Liver (tissue), 9 donors: ENCODE measurements around the gene PCNX4. TPM values are rescaled to one million over a fixed set of nuclear protein-coding genes. Genes with fewer than 3 reads are reported as not detected.

Source experiments
- DNase-seq: peaks from one replicate; pipeline ENCODE4 v3.0.0-alpha.2; 2017; ENCODE audit warnings: low spot score
- H3K27ac ChIP-seq, 2 donors: one replicate each; pipeline ENCODE4 v1.7.0; 2013; ENCODE audit warnings: inconsistent platforms in 2 of 2, low read length in 2 of 2, control low read depth in 1 of 2, low read depth in 1 of 2, mild to moderate bottlenecking in 1 of 2
- H3K27me3 ChIP-seq, 4 donors: one replicate each; pipeline versions ENCODE4 v1.6.1 to v1.7.0; 2013; ENCODE audit warnings: low read length in 3 of 4, inconsistent platforms in 1 of 4, mild to moderate bottlenecking in 1 of 4, moderate library complexity in 1 of 4; ENCODE audit not compliant: control insufficient read depth in 4 of 4, insufficient read depth in 4 of 4
- H3K36me3 ChIP-seq, 4 donors: one replicate each; pipeline versions ENCODE4 v1.6.1 to v1.7.0; 2013; ENCODE audit warnings: low read length in 3 of 4, mild to moderate bottlenecking in 3 of 4, low read depth in 1 of 4, moderate library complexity in 1 of 4; ENCODE audit not compliant: control insufficient read depth in 4 of 4, insufficient read depth in 3 of 4
- H3K4me1 ChIP-seq, 4 donors: one replicate each; pipeline versions ENCODE4 v1.6.1 to v1.7.0; 2013; ENCODE audit warnings: low read length in 3 of 4, mild to moderate bottlenecking in 3 of 4, moderate library complexity in 1 of 4; ENCODE audit not compliant: control insufficient read depth in 4 of 4, insufficient read depth in 4 of 4
- H3K4me3 ChIP-seq, 3 donors: one replicate each; pipeline versions ENCODE4 v1.6.1 to v1.7.0; 2013; ENCODE audit warnings: low read length in 3 of 3, control low read depth in 1 of 3, low read depth in 1 of 3, mild to moderate bottlenecking in 1 of 3
- H3K9ac ChIP-seq, 2 donors: one replicate each; pipeline ENCODE4 v1.7.0; 2013; ENCODE audit warnings: low read length in 2 of 2, mild to moderate bottlenecking in 2 of 2, moderate library complexity in 2 of 2, control low read depth in 1 of 2, low read depth in 1 of 2
- H3K9me3 ChIP-seq, 4 donors: one replicate each; pipeline versions ENCODE4 v1.6.1 to v1.7.0; 2013; ENCODE audit warnings: low read length in 3 of 4; ENCODE audit not compliant: control insufficient read depth in 4 of 4
- EGR1 ChIP-seq, 2 donors: IDR thresholded peaks; 2 replicates each; pipeline ENCODE4 v1.6.1; 2016 to 2018; ENCODE audit warnings: antibody characterized with exemption in 2 of 2, low read depth in 2 of 2
- FOXA1 ChIP-seq: IDR thresholded peaks from 2 replicates; pipeline ENCODE4 v1.6.1; 2016; ENCODE audit warnings: antibody characterized with exemption
- HNF4A ChIP-seq, 2 donors: conservative IDR thresholded peaks; 2 replicates each; pipeline ENCODE4 v1.6.1; 2016; ENCODE audit warnings: antibody characterized with exemption in 2 of 2, mild to moderate bottlenecking in 2 of 2
- NR2F2 ChIP-seq: IDR thresholded peaks from 2 replicates; pipeline ENCODE4 v1.6.1; 2016; ENCODE audit warnings: antibody characterized with exemption
- RAD21 ChIP-seq, 2 donors: IDR thresholded peaks; 2 replicates each; pipeline ENCODE4 v1.6.1; 2016; ENCODE audit warnings: antibody characterized with exemption in 2 of 2, mild to moderate bottlenecking in 2 of 2
- SP1 ChIP-seq: IDR thresholded peaks from 2 replicates; pipeline ENCODE4 v1.6.1; 2018; ENCODE audit warnings: antibody characterized with exemption, mild to moderate bottlenecking
- TAF1 ChIP-seq: conservative IDR thresholded peaks from 2 replicates; pipeline ENCODE4 v1.6.1; 2016; ENCODE audit warnings: antibody characterized with exemption, mild to moderate bottlenecking
- WGBS: extraction: QIAGEN DNeasy Blood & Tissue Kit; methylation state at CpG from one replicate; pipeline ENCODE4 v1.1.7; 2013; 5-methylcytosine and 5-hydroxymethylcytosine counted together
- polyA plus RNA-seq, 2 donors: library from polyadenylated mRNA; stranded (reverse) in 1 of 2; unstranded in 1 of 2; fragments of 200-250 nt in 1 of 2; fragments of >200 nt in 1 of 2; fragmentation: Nextera tagmentation in 1 of 2; extraction: Ambion mirVana in 1 of 2; gene quantifications; one replicate each; pipeline versions ENCODE4 v1.2.1 to v1.2.3, GENCODE V29; 2013 to 2015
- total RNA-seq, 2 donors: library from RNA; depleted of rRNA; stranded (reverse); fragments of >200 nt; gene quantifications; one replicate each; pipeline ENCODE4 v1.2.3, GENCODE V29; 2014
- TF ChIP-seq, protein P1 (sequence below): IDR thresholded peaks from 2 replicates; pipeline ENCODE4 v1.6.1; 2016; ENCODE audit warnings: antibody characterized with exemption
- TF ChIP-seq, protein P2 (sequence below): fragments of 150-350 bp; IDR thresholded peaks from 2 replicates; pipeline ENCODE4 v1.5.1; 2017; ENCODE audit warnings: improper control_type of control experiment, low read depth, low read length; ENCODE audit not compliant: missing input control
- TF ChIP-seq, protein P3 (sequence below): IDR thresholded peaks from 2 replicates; pipeline ENCODE4 v1.6.1; 2016; ENCODE audit warnings: antibody characterized with exemption
- donor health status: healthy.
- donor health status: healthy.
- donor health status: healthy.
- donor health status: healthy.
- donor health status: healthy.

PCNX4 gene
- total and polyA plus RNA-seq, 4 donors, result 5.4 to 30.6 (median 14.1) TPM

DNA sequence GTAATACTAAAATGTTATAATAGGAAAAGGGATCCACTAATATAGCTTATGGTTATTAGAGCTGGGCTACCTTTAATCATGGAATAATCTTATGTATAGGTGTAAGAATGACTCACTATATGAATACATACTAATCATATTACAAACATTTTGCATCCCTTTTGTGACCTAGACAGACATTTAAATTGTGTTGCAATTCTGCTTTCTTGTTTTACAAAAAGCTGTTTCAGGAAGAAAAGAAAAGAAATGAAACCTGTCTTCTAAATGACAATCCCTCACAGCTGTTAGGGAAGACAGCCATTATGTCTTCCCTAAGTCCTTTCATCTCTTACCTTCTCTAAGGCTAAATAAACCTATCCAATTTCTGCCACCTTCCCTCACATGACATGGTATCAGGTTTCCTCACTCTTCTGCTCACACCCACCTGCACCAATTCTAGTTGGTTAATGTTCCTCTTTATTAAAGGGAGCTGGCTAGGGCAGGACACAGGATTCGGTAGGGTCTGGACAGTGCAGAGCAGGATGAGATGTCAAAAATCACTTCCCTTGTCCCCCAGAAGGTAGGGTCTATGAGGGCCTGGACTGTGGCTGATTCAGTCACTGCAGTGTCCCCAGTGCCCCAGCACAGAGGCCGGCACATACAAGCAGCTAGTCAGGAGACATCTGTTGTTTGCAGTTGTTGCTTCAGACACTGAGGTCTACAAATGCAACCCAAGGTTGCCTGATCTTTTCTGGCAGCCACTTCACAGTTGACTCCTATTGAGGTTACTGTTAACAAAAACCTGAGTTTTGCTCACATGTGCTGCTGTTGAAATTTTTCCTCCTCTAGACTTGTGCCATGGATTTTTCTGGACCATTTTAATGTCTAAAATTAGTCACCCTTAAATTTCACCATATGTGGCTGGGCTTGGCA, 69.7 kb downstream of the PCNX4 start (continued):
- TF ChIP-seq EGR1 (IDR thresholded peaks at IDR 0.05; ENCODE audit: low read depth in 2 of 2) (no peak), TAF1 (no peak), FOXA1 (no peak)
- TF ChIP-seq, protein P1, sequence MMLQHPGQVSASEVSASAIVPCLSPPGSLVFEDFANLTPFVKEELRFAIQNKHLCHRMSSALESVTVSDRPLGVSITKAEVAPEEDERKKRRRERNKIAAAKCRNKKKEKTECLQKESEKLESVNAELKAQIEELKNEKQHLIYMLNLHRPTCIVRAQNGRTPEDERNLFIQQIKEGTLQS, result no peak

DNA sequence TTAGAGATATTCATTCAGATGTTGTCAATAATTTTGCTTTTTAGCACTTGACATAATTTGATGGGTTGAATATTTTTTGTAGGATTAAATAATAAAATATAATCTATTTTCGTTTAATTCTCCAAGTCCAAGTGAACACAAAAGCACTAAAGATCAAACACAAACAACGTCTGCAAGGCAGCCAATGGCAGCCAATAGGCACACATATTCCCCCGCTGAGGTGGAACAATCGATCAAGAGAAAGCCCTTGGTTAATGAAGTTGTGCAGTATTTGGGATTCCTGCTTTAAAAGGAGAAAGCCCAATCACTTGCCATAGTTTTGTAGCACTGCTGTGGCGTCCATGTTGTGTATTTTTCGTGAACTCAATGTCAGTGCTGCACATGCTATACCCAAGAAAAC, 72.0 kb downstream of the PCNX4 start:
- no peak overlapping the region for H3K9ac ChIP-seq
- no peak for DNase-seq

GRCh38 chr14:60164404-60164711, 72.6 kb downstream of the PCNX4 start:
- peaks cover 5 to 19% (median 10%) of the 10 kb centered on the region in 4 donors for H3K4me1 ChIP-seq
- WGBS, result 8% methylated on average over 5 of the region's 5 CpGs
- no peaks in the 10 kb centered on the region for H3K27me3 ChIP-seq
- TF ChIP-seq EGR1 (IDR thresholded peaks at IDR 0.05; ENCODE audit: low read depth in 2 of 2) (no peak), RAD21 (IDR thresholded peaks at IDR 0.05) (no peak), TAF1 (no peak)
- TF ChIP-seq, protein P2, sequence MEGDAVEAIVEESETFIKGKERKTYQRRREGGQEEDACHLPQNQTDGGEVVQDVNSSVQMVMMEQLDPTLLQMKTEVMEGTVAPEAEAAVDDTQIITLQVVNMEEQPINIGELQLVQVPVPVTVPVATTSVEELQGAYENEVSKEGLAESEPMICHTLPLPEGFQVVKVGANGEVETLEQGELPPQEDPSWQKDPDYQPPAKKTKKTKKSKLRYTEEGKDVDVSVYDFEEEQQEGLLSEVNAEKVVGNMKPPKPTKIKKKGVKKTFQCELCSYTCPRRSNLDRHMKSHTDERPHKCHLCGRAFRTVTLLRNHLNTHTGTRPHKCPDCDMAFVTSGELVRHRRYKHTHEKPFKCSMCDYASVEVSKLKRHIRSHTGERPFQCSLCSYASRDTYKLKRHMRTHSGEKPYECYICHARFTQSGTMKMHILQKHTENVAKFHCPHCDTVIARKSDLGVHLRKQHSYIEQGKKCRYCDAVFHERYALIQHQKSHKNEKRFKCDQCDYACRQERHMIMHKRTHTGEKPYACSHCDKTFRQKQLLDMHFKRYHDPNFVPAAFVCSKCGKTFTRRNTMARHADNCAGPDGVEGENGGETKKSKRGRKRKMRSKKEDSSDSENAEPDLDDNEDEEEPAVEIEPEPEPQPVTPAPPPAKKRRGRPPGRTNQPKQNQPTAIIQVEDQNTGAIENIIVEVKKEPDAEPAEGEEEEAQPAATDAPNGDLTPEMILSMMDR, result no peak
- TF ChIP-seq, protein P3, sequence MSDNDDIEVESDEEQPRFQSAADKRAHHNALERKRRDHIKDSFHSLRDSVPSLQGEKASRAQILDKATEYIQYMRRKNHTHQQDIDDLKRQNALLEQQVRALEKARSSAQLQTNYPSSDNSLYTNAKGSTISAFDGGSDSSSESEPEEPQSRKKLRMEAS, result no peak
- H3K9me3 ChIP-seq, result no peaks in the 10 kb centered on the region
- H3K36me3 ChIP-seq, result no peaks in the 10 kb centered on the region
- H3K9ac ChIP-seq, result peak overlapping the region; percentile 85 to 88
- H3K27ac ChIP-seq, result peak overlapping the region; percentile 60 to 66
- no peak for DNase-seq
- H3K4me3 ChIP-seq, result peak overlapping the region; percentile 58 to 81 (median 67)

More for the DNA sequence above, 72.0 kb downstream of the PCNX4 start:
- Histone ChIP-seq H3K9me3 (no peaks in the 10 kb centered on the region), H3K4me1 (peaks cover 5 to 19% (median 10%) of the 10 kb centered on the region in 4 donors), H3K27ac (no peak overlapping the region), H3K36me3 (no peaks in the 10 kb centered on the region), H3K27me3 (no peaks in the 10 kb centered on the region), H3K4me3 (peak overlapping the region in 1 of 3 donors; percentile 67)
- TF ChIP-seq SP1, result no peak
- no peak for TF ChIP-seq HNF4A (conservative IDR thresholded peaks at IDR 0.05)
- TF ChIP-seq, protein P3, result no peak
- no peak for TF ChIP-seq RAD21 (IDR thresholded peaks at IDR 0.05)
- no peak for TF ChIP-seq FOXA1
- no peak for TF ChIP-seq NR2F2
- 46% methylated on average over 6 of the region's 6 CpGs for WGBS
